HG02973 (cell line): ENCODE measurements around the gene CARMIL1.

Experiments
- ATAC-seq: cut with Tn5 transposase; IDR thresholded peaks from one replicate; pipeline ENCODE4 v1.9.1; 2021; ENCODE audit warnings: moderate library complexity; ENCODE audit not compliant: unreplicated experiment

The CARMIL1 gene

GRCh38 chr6:25332655-25333071 lies 53.5 kb downstream of the CARMIL1 start:
- no peak for ATAC-seq

DNA sequence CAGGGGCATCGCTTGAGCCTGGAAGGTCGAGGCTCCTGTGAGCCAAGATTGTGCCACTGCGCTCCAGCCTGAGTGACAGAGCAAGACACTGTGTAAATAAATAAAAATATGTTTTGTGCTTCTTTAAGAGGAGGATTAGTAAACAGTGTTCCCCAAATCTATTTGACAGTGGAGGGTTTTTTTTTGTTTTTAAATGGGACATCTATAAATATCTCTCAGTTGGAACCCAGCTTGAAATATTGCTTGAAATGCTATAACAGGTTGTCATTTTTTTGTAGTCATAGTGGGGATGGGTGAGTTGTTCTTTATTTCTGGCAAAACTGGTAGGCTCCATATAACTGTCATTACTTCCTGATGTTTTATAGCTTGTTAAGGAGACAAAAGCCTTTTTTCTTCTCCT lies 54.3 kb downstream of the CARMIL1 start:
- no peak for ATAC-seq

- no peak for ATAC-seq
Observed at GRCh38 chr6:25334793-25335192, 55.6 kb downstream of the CARMIL1 start.

DNA sequence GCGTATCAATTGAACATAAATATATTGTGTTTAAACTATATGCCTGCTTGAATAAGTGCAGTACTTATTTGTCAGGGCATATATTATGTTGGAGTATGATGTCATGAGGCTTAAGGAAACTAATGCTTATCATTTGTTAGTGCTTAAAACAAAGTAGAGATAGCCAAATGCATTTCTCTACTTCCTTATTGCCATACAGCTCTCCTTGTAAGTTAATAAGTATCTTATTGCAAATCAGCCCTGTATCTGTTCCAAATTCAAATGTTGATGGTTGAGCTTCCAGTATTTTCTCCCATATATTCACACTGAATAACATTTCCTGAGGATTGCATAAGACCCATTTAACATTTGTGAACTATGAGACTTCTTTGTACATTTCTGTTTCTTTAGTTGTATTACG lies 57.8 kb downstream of the CARMIL1 start:
- ATAC-seq: no peak

DNA sequence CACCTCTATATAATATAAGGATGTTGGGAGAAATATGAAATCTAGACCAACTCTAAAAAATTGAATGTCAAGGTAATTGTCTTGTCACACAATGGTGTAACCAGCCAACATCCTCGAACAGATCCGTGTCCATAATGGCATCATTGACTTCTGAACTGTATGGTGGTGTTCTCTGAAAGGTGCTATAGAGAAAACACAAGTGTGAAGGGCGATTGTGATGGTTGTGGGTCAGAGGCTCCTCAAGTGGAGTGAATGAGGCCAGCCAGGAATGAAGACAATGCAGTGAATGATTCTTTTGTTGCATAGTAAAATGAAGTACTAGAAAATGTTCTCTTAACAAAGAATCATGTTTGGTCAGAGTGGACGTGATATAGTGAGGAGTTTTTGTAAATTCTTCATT lies 58.3 kb downstream of the CARMIL1 start:
- no peak for ATAC-seq

DNA sequence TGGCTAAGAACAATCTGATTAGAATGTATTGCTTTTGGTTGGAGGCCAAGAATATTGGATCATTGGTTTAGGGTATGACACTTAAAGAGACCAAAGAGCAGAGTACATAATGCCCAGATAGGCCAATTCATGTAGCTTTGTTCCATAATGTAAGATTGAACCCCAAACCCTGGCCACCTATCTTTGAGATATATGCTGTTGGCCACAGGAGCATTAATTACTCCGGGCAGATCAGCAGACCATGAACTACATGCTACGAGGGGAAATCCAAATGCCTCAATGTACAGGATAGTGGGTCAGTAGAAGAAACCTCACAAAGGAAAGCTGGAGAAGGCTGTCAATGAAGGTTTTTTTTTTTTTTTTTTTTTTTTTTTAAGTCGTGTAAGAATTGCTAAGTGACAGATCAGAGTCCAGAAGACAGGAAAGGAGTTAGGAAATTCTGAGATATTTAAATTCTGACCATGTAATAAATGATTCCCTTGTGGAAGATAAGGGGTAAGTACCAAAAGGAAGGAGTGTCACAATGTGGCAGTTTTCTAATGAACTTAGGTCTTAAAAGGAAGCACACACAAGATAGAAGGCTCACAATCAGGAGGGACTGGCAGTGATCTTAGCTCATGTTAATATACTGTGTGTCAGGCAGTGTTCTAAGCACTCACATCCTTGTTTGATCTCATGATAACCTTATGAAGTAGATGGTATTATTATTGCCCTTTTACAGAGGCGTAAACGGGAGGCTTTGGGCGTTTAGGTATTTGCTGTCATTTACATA lies 61.4 kb downstream of the CARMIL1 start:
- ATAC-seq: no peak

DNA sequence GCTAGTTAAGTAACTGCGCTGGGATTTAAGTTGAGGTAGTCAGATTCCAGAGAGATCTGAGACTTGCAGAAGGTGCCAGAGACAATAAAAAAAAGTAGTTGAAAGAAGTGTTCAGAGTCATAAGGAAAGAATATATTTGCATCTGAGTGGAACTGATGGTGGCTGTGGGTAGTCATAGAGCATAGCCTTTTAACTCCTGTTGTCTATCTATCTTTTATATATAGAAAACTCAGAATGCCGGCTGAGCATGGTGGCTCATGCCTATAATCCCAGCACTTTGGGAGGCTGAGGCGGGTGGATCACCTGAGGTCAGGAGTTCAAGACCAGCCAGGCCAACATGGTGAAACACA lies 62.0 kb downstream of the CARMIL1 start:
- ATAC-seq: no peak

GRCh38 chr6:25341923-25342619 lies 62.9 kb downstream of the CARMIL1 start:
- ATAC-seq: no peak

GRCh38 chr6:25342802-25343201 lies 63.6 kb downstream of the CARMIL1 start:
- no peak for ATAC-seq

GRCh38 chr6:25343984-25344383 lies 64.8 kb downstream of the CARMIL1 start:
- ATAC-seq: peak; percentile 65

DNA sequence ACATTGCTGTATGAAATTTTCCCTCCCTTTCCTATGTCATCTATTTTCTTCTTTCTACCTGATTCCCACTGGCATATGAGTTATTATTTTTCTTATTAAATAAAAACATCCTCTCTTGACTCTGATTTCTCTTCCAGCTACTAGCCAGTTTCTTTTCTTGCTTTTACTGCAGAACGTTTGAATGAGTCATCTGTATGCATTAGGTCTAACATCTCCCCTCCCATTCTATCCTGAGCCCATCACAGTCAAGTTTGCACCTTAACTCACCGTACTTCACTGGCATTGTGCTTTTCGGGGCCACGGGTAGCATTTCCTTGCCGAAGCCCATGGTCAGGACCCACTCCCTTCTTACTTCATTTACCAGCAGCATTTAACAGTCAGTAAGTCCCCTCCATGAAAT lies 65.7 kb downstream of the CARMIL1 start:
- ATAC-seq: no peak

DNA sequence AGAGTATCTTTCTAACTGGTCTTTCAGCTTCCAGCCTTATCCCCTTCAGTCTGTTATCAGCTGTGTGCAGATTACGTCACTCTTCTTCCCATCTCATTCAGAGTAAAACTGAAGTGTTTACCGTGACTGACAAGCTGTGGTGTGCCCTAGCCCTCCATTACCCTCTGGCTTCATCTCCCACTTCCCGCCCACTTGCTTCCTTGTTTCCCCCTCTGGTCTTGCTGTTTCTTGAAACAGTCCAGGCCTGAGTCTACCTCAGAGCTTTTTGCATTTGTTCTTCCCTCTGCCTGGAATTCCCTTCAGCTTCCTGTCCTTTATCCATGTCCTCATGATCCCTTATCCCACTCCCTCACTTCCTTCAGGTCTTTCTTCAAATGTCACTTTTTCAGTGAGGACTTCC lies 66.9 kb downstream of the CARMIL1 start:
- no peak for ATAC-seq

DNA sequence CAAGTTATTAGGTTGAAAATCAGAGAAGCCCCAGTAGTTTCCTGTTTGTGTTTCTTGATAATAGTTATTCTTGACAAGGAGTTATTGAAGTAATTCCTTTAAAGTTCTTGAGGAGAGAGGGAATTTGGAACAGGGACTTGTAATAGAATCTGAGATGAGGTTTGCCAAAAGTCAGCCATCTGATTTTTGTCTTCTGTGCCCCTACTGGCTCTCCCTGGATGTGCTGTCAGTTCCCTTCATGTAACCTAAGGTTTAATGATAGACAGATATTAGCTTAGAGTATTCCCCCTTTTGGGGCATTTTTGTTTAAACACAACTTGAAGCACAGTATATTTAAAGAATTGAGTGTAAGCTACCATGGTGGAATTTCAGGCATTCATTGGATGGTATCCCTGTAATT lies 71.4 kb downstream of the CARMIL1 start:
- ATAC-seq: no peak

DNA sequence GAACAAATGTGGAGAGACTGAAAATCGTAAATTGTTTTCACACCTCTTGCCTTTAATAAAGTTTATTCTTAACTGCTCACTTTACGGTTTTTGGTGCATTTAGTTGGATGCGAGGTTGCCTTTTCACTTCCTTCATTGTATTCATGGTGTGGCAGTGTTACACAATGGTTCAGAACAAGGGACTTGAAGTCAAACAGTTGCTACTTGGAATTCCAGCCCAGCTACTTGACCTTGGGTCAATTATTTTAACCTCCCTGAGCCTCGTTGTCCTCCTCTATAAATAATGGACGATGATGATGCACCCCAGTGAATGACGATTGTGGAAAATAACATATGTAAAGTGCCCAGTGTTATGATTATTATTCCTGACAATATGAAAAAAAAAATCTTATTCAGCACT lies 72.3 kb downstream of the CARMIL1 start:
- ATAC-seq: no peak

GRCh38 chr6:25352285-25352684 lies 73.1 kb downstream of the CARMIL1 start:
- ATAC-seq: no peak

GRCh38 chr6:25354078-25354932 lies 75.1 kb downstream of the CARMIL1 start:
- ATAC-seq: no peak

DNA sequence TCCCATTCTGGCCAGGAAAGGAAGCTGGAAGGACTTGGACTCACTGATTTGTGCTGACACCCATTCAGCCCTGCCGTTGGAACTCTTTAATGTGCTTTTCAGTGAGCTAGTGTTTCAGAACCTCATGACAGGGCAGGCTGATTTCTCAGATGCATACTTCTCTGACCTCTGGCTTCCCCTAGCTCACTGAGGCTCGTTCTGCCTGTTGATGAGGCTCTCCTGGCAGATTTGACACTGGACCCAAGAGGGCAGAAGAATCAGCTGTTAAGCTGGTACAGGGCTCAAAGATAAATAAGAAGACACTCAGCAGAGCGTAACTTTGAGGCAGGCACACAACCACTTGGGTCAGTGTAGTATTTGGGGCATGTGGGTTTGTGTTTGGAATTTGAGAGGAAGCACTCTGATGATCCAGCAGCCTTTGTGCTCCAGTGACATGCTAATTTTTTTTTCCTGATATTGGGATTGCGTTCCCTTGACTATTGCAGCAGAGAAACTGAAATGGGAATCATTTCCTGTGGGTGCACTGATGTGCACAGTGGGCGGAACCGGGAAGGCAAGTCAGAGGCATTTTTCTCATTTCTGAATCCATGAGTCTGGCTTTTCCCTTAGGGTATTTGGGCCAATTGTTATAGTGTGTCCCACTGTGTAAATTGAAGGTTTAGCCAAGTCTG lies 80.2 kb downstream of the CARMIL1 start:
- ATAC-seq: no peak

DNA sequence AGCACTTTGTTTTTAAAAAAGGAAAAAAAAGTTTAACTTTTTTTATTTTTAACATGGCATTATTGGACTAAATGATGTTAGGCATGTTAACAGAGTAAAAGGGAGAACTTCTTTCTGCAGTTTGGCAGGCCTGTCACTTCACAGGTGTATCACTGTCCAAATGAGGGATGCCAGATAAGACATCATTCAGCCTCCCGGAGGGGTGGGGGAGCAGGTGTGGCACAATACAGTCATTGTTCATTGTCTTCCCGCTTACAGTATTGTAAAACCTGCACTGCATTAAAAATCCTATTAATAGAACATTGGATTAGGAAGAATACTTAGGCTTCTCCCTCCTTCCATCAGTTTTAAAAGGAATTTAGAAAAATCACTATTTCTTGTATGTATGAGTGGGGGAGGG lies 80.7 kb downstream of the CARMIL1 start:
- ATAC-seq: no peak

DNA sequence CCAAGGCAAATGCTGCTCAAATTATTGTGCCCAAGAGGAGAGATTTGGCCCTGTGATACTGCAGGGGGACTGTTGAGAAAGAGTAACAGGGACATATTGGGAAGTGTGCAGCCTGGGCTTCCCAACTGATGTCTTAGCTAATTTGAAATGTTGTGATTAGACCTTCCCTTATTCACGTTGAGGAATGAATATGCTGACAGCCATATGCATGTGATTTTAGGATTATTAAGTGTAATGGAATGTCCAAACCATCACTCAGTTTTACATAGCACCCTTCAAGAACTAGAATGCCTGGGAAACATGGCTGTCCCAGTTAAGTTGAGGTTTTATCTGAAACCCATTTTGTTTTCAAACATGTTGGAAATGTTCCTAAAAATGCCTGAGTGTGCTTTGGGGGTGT lies 81.4 kb downstream of the CARMIL1 start:
- no peak for ATAC-seq

DNA sequence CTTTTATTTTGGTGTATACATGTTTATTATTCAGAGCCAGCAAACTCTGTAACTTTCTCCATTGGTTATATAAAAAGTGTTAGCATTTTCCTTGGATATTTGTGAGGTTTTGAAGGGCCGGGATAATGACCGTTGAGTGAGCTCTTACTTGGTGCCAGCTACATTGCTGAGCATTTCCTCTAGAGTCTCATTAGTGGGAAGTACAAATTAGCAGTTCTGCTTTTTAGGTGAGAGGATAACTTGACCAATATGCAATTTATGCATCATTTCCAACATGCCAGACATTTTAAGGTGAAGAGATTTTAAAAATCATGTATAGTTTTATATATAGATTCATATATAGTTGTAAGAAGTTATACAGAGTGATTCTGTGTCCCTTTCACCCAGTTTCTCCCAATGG lies 84.3 kb downstream of the CARMIL1 start:
- ATAC-seq: no peak

DNA sequence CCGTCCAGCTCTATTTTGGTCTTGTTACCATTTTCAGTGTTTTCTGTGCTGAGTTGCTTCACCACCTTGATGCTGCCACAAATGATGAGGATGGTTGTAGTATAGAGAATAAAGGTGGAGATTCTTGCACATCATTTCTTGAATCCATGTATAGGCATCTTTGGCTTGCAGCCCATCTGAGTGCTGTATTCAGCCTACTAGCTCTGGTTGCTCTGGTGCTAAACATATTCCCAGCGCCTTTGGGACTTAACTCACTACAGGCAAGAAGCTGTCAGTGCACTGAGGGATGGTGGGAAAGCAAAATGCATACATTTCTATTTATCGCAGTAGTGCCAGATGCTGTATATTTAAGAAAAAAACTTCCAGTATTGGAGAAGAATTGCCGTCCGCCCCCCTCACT lies 86.0 kb downstream of the CARMIL1 start:
- no peak for ATAC-seq
